K562 (cell line): ENCODE measurements around the gene PTK6. TPM values are rescaled to one million over a fixed set of nuclear protein-coding genes. Genes with fewer than 3 reads are reported as not detected.
A peak's percentile ranks its signal among the peaks of the same experiment; 100 is the strongest.

ENCODE experiments used
- GABPA ChIP-seq: fragments of 200-800 bp; sonication (Bioruptor generic); conservative IDR thresholded peaks from 2 replicates; pipeline ENCODE4 v1.6.1; 2016; ENCODE audit warnings: low read depth, missing genetic modification characterization, missing compliant biosample characterization
- GATA2 ChIP-seq: sonication (generic); formaldehyde crosslinking; IDR thresholded peaks from 2 replicates; pipeline ENCODE4 v1.4.0; 2020; ENCODE audit warnings: mild to moderate bottlenecking, missing genetic modification reagents
- NFE2 ChIP-seq: IDR thresholded peaks from 2 replicates; pipeline ENCODE4 v1.6.1; 2014; ENCODE audit warnings: antibody characterized with exemption, low read depth
- SAFB ChIP-seq: fragments of 200-400 bp; formaldehyde crosslinking; IDR thresholded peaks from 2 replicates; pipeline ENCODE4 v1.6.1; 2017; ENCODE audit warnings: low read depth, low read length, borderline replicate concordance
- SMAD1 ChIP-seq: fragments of 150-350 bp; IDR thresholded peaks from 2 replicates; pipeline ENCODE4 v1.6.1; 2014; ENCODE audit warnings: low read length, low read depth; ENCODE audit not compliant: partially characterized antibody
- SMARCC2 ChIP-seq: fragments of 450-650 bp; IDR thresholded peaks from 2 replicates; pipeline ENCODE4 v1.6.1; 2017; ENCODE audit warnings: antibody characterized with exemption, moderate library complexity, mild to moderate bottlenecking, low read depth
- ZNF445 ChIP-seq: fragments of 250-450 bp; sonication (Bioruptor Pico); IDR thresholded peaks from 2 replicates; pipeline ENCODE4 v1.4.0; 2020; ENCODE audit warnings: low read depth, mild to moderate bottlenecking, moderate library complexity
- polyA plus RNA-seq, 8 experiments: library from polyadenylated mRNA; depleted of rRNA in 4 of 8; stranded (reverse) in 5 of 8; unstranded in 3 of 8; fragments of >200 nt; fragmentation: Nextera tagmentation in 2 of 8; fragmentation: Illumina TruSeq in 1 of 8; extraction: Ambion mirVana in 2 of 8; extraction: Trizol in 1 of 8; gene quantifications; 2 replicates each; pipeline versions ENCODE4 v1.2.1 to v1.2.3, GENCODE V29; 2011 to 2014; ENCODE audit warnings: inconsistent platforms in 1 of 8, missing spikeins in 1 of 8
- total RNA-seq, 7 experiments: library from RNA; depleted of rRNA in 6 of 7; stranded (reverse); fragments of >200 nt in 6 of 7; fragmentation: Illumina TruSeq in 2 of 7; extraction: Trizol in 2 of 7; gene quantifications; 2 replicates each; pipeline versions ENCODE4 v1.2.1 to v1.2.3, GENCODE V29; 2011 to 2021; ENCODE audit warnings: low replicate concordance in 1 of 7
- TF ChIP-seq, protein P1 (sequence below): fragments of 250-450 bp; sonication (Bioruptor Pico); IDR thresholded peaks from 2 replicates; pipeline ENCODE4 v1.4.0; 2020
- TF ChIP-seq, protein P2 (sequence below), 2 experiments: fragments of 450-650 bp; conservative IDR thresholded peaks; 2 replicates each; pipeline ENCODE4 v1.6.1; 2017; ENCODE audit warnings: mild to moderate bottlenecking in 2 of 2, moderate library complexity in 2 of 2
- TF ChIP-seq, protein P3 (sequence below), 2 experiments: fragments of 450-650 bp; formaldehyde crosslinking in 1 of 2; IDR thresholded peaks; 2 replicates each; pipeline versions ENCODE4 v1.4.0 to v1.6.1; 2014 to 2020; ENCODE audit warnings: mild to moderate bottlenecking in 2 of 2, borderline replicate concordance in 1 of 2, low read depth in 1 of 2

PTK6 gene
- total and polyA plus RNA-seq, 9 of the 15 experiments (the other 6 are each of a cell fraction or from before 2014, with no cell fraction given) = 0.07 TPM; not detected in 8

DNA sequence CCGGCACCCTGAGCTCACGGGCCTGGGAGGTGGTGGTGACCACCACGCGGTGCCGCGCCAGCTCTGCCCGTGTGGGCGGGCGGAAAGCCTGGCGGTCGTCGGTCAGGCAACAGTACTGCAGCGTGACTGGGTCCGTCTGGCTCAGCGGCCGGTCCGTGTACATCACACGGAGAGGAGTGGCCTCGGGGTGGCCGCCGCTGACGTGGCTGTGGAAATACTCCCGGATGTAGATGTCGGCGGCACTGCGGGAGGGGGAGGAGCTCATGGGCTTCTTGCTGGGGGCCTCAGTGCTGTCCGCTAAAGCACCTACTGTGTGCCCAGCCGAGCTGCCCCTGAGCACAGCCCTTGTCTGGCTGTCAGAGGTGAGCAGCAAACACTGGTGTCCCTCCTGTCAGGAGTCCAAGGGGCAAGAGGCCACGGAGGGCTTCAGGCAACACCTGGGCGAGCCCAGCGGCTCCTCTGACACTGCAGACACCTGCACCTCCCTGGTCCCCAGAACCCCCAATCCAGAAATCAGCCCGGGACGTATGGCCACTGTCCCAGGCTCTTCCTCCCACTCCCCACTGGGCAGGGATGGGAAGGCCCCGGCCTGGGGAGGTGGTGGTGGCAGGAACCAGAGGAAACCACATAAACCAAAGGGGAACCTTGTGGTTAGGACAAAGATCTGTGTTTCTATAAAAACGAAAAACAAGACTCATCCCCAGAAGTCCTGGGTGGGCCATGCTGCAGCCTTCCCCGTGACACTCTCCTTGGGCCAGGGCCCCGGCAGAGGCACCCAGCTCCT lies 30.4 kb upstream of the PTK6 start (continued):
- TF ChIP-seq, protein P1, sequence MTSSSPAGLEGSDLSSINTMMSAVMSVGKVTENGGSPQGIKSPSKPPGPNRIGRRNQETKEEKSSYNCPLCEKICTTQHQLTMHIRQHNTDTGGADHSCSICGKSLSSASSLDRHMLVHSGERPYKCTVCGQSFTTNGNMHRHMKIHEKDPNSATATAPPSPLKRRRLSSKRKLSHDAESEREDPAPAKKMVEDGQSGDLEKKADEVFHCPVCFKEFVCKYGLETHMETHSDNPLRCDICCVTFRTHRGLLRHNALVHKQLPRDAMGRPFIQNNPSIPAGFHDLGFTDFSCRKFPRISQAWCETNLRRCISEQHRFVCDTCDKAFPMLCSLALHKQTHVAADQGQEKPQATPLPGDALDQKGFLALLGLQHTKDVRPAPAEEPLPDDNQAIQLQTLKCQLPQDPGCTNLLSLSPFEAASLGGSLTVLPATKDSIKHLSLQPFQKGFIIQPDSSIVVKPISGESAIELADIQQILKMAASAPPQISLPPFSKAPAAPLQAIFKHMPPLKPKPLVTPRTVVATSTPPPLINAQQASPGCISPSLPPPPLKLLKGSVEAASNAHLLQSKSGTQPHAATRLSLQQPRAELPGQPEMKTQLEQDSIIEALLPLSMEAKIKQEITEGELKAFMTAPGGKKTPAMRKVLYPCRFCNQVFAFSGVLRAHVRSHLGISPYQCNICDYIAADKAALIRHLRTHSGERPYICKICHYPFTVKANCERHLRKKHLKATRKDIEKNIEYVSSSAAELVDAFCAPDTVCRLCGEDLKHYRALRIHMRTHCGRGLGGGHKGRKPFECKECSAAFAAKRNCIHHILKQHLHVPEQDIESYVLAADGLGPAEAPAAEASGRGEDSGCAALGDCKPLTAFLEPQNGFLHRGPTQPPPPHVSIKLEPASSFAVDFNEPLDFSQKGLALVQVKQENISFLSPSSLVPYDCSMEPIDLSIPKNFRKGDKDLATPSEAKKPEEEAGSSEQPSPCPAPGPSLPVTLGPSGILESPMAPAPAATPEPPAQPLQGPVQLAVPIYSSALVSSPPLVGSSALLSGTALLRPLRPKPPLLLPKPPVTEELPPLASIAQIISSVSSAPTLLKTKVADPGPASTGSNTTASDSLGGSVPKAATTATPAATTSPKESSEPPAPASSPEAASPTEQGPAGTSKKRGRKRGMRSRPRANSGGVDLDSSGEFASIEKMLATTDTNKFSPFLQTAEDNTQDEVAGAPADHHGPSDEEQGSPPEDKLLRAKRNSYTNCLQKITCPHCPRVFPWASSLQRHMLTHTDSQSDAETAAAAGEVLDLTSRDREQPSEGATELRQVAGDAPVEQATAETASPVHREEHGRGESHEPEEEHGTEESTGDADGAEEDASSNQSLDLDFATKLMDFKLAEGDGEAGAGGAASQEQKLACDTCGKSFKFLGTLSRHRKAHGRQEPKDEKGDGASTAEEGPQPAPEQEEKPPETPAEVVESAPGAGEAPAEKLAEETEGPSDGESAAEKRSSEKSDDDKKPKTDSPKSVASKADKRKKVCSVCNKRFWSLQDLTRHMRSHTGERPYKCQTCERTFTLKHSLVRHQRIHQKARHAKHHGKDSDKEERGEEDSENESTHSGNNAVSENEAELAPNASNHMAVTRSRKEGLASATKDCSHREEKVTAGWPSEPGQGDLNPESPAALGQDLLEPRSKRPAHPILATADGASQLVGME (CRISPR knock-in tag) = no peak
- TF ChIP-seq SAFB (no peak), NFE2 (no peak), ZNF445 (CRISPR knock-in tag) (no peak), SMAD1 (no peak), SMARCC2 (no peak), GABPA (tag) (peak; percentile 25; the same call in 1 of the 2 replicates), GATA2 (CRISPR knock-in tag) (no peak)
- TF ChIP-seq, protein P2, sequence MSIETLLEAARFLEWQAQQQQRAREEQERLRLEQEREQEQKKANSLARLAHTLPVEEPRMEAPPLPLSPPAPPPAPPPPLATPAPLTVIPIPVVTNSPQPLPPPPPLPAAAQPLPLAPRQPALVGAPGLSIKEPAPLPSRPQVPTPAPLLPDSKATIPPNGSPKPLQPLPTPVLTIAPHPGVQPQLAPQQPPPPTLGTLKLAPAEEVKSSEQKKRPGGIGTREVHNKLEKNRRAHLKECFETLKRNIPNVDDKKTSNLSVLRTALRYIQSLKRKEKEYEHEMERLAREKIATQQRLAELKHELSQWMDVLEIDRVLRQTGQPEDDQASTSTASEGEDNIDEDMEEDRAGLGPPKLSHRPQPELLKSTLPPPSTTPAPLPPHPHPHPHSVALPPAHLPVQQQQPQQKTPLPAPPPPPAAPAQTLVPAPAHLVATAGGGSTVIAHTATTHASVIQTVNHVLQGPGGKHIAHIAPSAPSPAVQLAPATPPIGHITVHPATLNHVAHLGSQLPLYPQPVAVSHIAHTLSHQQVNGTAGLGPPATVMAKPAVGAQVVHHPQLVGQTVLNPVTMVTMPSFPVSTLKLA (conservative IDR thresholded peaks at IDR 0.05) = no peak
- TF ChIP-seq, protein P3, sequence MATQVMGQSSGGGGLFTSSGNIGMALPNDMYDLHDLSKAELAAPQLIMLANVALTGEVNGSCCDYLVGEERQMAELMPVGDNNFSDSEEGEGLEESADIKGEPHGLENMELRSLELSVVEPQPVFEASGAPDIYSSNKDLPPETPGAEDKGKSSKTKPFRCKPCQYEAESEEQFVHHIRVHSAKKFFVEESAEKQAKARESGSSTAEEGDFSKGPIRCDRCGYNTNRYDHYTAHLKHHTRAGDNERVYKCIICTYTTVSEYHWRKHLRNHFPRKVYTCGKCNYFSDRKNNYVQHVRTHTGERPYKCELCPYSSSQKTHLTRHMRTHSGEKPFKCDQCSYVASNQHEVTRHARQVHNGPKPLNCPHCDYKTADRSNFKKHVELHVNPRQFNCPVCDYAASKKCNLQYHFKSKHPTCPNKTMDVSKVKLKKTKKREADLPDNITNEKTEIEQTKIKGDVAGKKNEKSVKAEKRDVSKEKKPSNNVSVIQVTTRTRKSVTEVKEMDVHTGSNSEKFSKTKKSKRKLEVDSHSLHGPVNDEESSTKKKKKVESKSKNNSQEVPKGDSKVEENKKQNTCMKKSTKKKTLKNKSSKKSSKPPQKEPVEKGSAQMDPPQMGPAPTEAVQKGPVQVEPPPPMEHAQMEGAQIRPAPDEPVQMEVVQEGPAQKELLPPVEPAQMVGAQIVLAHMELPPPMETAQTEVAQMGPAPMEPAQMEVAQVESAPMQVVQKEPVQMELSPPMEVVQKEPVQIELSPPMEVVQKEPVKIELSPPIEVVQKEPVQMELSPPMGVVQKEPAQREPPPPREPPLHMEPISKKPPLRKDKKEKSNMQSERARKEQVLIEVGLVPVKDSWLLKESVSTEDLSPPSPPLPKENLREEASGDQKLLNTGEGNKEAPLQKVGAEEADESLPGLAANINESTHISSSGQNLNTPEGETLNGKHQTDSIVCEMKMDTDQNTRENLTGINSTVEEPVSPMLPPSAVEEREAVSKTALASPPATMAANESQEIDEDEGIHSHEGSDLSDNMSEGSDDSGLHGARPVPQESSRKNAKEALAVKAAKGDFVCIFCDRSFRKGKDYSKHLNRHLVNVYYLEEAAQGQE (IDR thresholded peaks at IDR 0.05; ENCODE audit: borderline replicate concordance) = no peak
- TF ChIP-seq, protein P3 (CRISPR knock-in tag; IDR thresholded peaks at IDR 0.05; ENCODE audit: low read depth) = no peak
